Effector CD8-positive, alpha-beta T cell (primary cell): ENCODE data around the gene PM20D1.
A peak's percentile ranks its signal among the peaks of the same experiment; 100 is the strongest.
"Not testable (repeated sequence)": the region's sequence is repeated elsewhere in the genome, so short reads cannot be mapped to it uniquely, and the experiment has no call there.

ENCODE experiments used
- DNase-seq: peaks from one replicate; lab custom pipeline; 2025; lab: John Stamatoyannopoulos, UW

The PM20D1 gene

GRCh38 chr1:205842229-205842628, 7.7 kb downstream of the PM20D1 start:
- no peak for DNase-seq

- DNase-seq = no peak
These were observed 9.6 kb downstream of the PM20D1 start for GRCh38 chr1:205840146-205840923.

GRCh38 chr1:205837382-205837970, 12.5 kb downstream of the PM20D1 start:
- DNase-seq = no peak

GRCh38 chr1:205834751-205835150, 15.2 kb downstream of the PM20D1 start:
- no peak for DNase-seq

- DNase-seq = no peak
These were observed 17.6 kb downstream of the PM20D1 start for GRCh38 chr1:205832326-205832751.

- no peak for DNase-seq
These were observed 22.3 kb downstream of the PM20D1 start for GRCh38 chr1:205827623-205828022.

- DNase-seq = no peak
These were observed 22.9 kb downstream of the PM20D1 start for GRCh38 chr1:205826995-205827394.

- no peak for DNase-seq
These were observed 23.7 kb downstream of the PM20D1 start for GRCh38 chr1:205826016-205826806.

GRCh38 chr1:205824180-205824579, 25.8 kb downstream of the PM20D1 start:
- DNase-seq = no peak

- not testable (repeated sequence) for DNase-seq
These were observed 26.7 kb downstream of the PM20D1 start for GRCh38 chr1:205823260-205823659.

- no peak for DNase-seq
These were observed 27.5 kb downstream of the PM20D1 start for GRCh38 chr1:205822397-205822796.

GRCh38 chr1:205817988-205818387, 31.9 kb downstream of the PM20D1 start:
- no peak for DNase-seq

GRCh38 chr1:205817364-205817763, 32.6 kb downstream of the PM20D1 start:
- DNase-seq = no peak

GRCh38 chr1:205813755-205814058, 36.2 kb downstream of the PM20D1 start:
- DNase-seq = no peak

GRCh38 chr1:205812878-205813754, 36.8 kb downstream of the PM20D1 start, which contains the start of gene SLC41A1:
TSS of gene SLC41A1 (minus strand) at chr1:205813198. CDS start at chr1:205810441, 2,757 bp downstream.
- peak; percentile 90 for DNase-seq

- no peak for DNase-seq
These were observed 37.6 kb downstream of the PM20D1 start for GRCh38 chr1:205812271-205812877.

- DNase-seq = no peak
These were observed 38.3 kb downstream of the PM20D1 start for GRCh38 chr1:205811660-205812059.

GRCh38 chr1:205810448-205811157, 39.3 kb downstream of the PM20D1 start:
- DNase-seq = no peak

GRCh38 chr1:205809942-205810345, 40.0 kb downstream of the PM20D1 start:
- DNase-seq = no peak

GRCh38 chr1:205809469-205809868, 40.5 kb downstream of the PM20D1 start:
- no peak for DNase-seq
